ENCODE results near the gene BICDL1. TPM values are rescaled to one million over a fixed set of nuclear protein-coding genes. Genes with fewer than 3 reads are reported as not detected.

The BICDL1 gene
- total RNA-seq, 1 donor = not detected

GRCh38 chr12:119998471-119999245 is 9.6 kb downstream of the BICDL1 start:
- H3K4me3 ChIP-seq (ENCODE audit: low read depth, low read length) = no peak overlapping the region
- DNase-seq (ENCODE audit: low read depth) = no peak
- TF ChIP-seq, protein P1, sequence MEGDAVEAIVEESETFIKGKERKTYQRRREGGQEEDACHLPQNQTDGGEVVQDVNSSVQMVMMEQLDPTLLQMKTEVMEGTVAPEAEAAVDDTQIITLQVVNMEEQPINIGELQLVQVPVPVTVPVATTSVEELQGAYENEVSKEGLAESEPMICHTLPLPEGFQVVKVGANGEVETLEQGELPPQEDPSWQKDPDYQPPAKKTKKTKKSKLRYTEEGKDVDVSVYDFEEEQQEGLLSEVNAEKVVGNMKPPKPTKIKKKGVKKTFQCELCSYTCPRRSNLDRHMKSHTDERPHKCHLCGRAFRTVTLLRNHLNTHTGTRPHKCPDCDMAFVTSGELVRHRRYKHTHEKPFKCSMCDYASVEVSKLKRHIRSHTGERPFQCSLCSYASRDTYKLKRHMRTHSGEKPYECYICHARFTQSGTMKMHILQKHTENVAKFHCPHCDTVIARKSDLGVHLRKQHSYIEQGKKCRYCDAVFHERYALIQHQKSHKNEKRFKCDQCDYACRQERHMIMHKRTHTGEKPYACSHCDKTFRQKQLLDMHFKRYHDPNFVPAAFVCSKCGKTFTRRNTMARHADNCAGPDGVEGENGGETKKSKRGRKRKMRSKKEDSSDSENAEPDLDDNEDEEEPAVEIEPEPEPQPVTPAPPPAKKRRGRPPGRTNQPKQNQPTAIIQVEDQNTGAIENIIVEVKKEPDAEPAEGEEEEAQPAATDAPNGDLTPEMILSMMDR (IDR thresholded peaks at IDR 0.05; ENCODE audit: insufficient read depth, low read length) = no peak

GRCh38 chr12:120000556-120000955 is 11.5 kb downstream of the BICDL1 start:
- TF ChIP-seq, protein P1 (IDR thresholded peaks at IDR 0.05; ENCODE audit: insufficient read depth, low read length) = no peak
- no peak for DNase-seq (ENCODE audit: low read depth)
- H3K4me3 ChIP-seq (ENCODE audit: low read depth, low read length) = no peak overlapping the region

DNA sequence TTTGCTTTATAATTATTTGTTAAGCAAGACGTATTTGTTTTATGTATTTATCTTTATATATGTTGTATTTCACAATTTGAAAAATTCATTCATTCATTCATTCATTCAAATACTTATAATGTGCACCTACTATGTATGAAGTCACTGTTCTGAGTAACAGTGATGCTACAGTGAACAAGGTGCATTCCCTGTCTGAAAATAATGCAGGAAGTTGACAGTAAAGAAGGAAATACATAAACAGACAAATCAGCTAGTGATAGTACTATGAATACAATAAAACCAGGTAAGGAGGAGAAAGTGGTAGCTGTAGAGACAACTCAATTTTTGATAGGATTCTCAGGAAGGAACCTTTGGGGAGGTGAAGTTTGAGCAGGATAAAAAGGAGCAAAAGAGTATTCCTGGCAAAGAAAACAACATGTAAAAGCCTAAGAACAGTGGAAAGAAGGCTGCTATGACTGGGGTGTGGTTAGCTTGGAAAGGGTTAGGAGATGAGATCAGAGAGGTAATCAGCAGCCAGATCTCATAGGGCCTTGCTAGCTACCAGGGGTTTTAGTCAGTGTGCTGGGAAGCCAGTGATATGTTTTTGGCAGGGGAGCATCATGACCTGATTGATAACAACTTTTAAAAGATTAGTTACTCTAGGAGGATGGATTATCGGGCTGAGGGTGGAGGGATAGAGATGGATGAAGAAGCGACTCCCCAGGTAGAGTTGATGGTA is 17.4 kb downstream of the BICDL1 start:
- H3K4me3 ChIP-seq (ENCODE audit: low read depth, low read length) = no peak overlapping the region
- TF ChIP-seq, protein P1 (IDR thresholded peaks at IDR 0.05; ENCODE audit: insufficient read depth, low read length) = no peak
- no peak for DNase-seq (ENCODE audit: low read depth)

DNA sequence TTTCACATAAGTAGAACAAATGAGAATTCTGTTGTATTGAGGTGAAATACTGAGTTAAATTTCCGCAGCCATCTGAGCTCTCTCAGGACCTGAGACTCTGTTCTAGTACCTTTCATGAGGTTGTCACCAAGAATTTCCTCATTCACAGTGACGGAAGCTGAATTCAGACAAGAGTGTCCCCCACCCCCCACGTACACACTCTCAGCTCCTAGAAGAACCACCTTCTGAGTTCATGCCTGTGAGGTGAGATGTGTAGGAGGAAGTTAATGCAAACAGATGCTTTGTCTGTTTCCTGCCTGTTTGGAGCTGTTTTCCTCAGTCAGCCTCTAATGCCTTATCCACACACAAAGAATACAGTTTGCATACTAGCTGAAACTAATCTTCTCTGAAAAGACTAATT is 18.2 kb downstream of the BICDL1 start:
- TF ChIP-seq, protein P1 (IDR thresholded peaks at IDR 0.05; ENCODE audit: insufficient read depth, low read length) = no peak
- no peak for DNase-seq (ENCODE audit: low read depth)
- H3K4me3 ChIP-seq (ENCODE audit: low read depth, low read length) = no peak overlapping the region

- TF ChIP-seq, protein P1 (IDR thresholded peaks at IDR 0.05; ENCODE audit: insufficient read depth, low read length) = no peak
- no peak for DNase-seq (ENCODE audit: low read depth)
- no peak overlapping the region for H3K4me3 ChIP-seq (ENCODE audit: low read depth, low read length)
Measured at GRCh38 chr12:120010661-120011230, 21.7 kb downstream of the BICDL1 start.

GRCh38 chr12:120012067-120012621 is 23.1 kb downstream of the BICDL1 start:
- TF ChIP-seq, protein P1 (IDR thresholded peaks at IDR 0.05; ENCODE audit: insufficient read depth, low read length) = no peak
- no peak for DNase-seq (ENCODE audit: low read depth)
- no peak overlapping the region for H3K4me3 ChIP-seq (ENCODE audit: low read depth, low read length)
